Kidney epithelial cell (primary cell): ENCODE results near the gene GP1BB. TPM values are rescaled to one million over a fixed set of nuclear protein-coding genes. Genes with fewer than 3 reads are reported as not detected.

Experiments used
- DNase-seq: peaks from one replicate; pipeline ENCODE4 v3.0.0-alpha.2; 2010; ENCODE audit warnings: low read depth
- H3K27me3 ChIP-seq: 2 replicates; pipeline ENCODE4 v1.6.0; 2011; ENCODE audit warnings: low read length; ENCODE audit not compliant: control insufficient read depth, insufficient read depth
- H3K36me3 ChIP-seq: 2 replicates; pipeline ENCODE4 v1.5.1; 2011; ENCODE audit warnings: low read length; ENCODE audit not compliant: control insufficient read depth, insufficient read depth
- H3K4me3 ChIP-seq: 2 replicates; pipeline ENCODE4 v1.5.1; 2011; ENCODE audit warnings: low read depth, mild to moderate bottlenecking, control low read depth, low read length
- total RNA-seq: library from RNA; depleted of rRNA; stranded (reverse); fragments of >200 nt; gene quantifications from 2 replicates; pipeline ENCODE4 v1.2.3, GENCODE V29; 2015
- TF ChIP-seq, protein P1 (sequence below): IDR thresholded peaks from 2 replicates; pipeline ENCODE4 v1.5.1; 2011; ENCODE audit warnings: mild to moderate bottlenecking, moderate library complexity, low read length, control low read depth, inconsistent platforms; ENCODE audit not compliant: insufficient read depth, poor library complexity, severe bottlenecking

GP1BB gene
- total RNA-seq, 1 donor from 2014 or later: 0.50 TPM

DNA sequence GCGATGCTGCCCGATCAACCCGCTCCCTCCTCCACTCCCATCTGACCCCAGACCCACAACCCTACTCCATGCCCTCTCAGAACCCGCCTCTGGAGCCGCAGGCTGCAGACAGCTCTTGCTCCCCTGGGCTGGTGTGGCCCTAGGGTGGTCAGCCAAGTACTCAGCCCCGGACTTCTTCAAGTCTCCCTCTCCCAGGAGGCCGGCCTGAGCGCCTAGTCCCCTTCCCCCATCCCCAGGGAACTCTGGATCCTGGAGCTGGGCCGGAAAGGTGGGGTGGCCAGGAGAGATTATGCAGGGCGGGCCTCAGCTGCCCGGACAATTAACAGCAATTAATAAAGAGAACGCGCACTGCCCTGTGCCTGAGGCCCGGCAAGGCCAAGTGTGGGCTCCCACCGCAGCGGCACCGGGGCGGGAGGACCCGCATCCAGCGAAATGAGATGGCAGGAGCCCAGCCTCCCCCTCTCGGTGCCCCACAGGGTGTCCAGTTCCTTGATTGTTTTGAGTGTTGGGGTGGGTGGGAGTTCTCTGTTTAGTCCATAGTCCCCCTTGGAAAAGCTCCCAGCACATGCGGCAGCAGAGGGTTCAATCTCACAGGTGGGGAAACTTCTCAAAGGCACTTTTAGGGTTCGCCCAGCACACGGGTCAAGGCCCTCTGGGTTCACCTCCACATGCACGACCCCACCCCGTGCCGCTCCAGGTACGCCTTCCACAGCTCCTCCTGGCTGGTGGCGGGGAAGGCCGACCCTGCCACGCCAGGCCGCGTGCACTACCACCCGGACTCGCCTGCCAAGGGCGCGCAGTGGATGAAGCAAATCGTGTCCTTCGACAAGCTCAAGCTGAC is 40.3 kb downstream of the GP1BB start:
- Histone ChIP-seq H3K27me3 (peaks cover 91% of the 10 kb centered on the region), H3K4me3 (no peak overlapping the region), H3K36me3 (no peaks in the 10 kb centered on the region)
- TF ChIP-seq, protein P1, sequence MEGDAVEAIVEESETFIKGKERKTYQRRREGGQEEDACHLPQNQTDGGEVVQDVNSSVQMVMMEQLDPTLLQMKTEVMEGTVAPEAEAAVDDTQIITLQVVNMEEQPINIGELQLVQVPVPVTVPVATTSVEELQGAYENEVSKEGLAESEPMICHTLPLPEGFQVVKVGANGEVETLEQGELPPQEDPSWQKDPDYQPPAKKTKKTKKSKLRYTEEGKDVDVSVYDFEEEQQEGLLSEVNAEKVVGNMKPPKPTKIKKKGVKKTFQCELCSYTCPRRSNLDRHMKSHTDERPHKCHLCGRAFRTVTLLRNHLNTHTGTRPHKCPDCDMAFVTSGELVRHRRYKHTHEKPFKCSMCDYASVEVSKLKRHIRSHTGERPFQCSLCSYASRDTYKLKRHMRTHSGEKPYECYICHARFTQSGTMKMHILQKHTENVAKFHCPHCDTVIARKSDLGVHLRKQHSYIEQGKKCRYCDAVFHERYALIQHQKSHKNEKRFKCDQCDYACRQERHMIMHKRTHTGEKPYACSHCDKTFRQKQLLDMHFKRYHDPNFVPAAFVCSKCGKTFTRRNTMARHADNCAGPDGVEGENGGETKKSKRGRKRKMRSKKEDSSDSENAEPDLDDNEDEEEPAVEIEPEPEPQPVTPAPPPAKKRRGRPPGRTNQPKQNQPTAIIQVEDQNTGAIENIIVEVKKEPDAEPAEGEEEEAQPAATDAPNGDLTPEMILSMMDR: no peak
- no peak for DNase-seq

- TF ChIP-seq, protein P1: no peak
- Histone ChIP-seq H3K4me3 (no peak overlapping the region), H3K27me3 (peaks cover 90% of the 10 kb centered on the region), H3K36me3 (no peaks in the 10 kb centered on the region)
- DNase-seq: no peak
Observed at GRCh38 chr22:19764299-19764593, 40.9 kb downstream of the GP1BB start.

- DNase-seq: no peak
- no peak overlapping the region for H3K4me3 ChIP-seq
- no peaks in the 10 kb centered on the region for H3K36me3 ChIP-seq
- H3K27me3 ChIP-seq: peaks cover 90% of the 10 kb centered on the region
- TF ChIP-seq, protein P1: no peak
Observed at GRCh38 chr22:19764636-19765476, 41.5 kb downstream of the GP1BB start.

DNA sequence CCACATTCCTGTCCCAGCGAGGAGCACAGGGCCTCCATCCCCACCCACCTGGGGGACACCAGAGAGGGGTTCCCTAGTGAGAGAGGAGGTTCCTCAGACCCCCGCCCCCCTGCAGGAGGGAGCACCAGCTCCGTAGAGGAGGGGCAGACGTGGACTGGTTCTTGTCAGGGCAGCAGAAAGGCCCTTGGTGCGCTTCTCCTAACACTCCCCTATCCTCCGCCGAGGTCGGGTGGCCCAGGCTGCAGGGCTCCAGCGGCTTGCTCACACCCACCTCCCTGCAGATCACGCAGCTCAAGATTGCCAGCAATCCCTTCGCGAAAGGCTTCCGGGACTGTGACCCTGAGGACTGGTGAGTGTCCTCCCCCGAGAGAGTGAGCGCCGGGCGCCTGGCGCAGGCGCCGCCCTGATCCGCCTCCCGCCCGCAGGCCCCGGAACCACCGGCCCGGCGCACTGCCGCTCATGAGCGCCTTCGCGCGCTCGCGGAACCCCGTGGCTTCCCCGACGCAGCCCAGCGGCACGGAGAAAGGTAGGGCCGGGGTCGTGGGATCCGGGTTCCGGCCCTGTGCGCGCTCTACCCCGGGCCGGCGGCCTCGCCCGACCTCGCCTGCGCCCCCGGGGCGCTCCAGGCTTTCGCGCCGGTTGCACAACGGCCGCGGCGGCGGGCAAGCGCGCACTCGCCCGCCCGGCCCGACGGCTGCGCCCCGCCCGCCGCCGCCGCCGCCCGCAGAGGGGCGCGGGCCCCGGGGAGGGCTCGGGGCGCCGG is 42.3 kb downstream of the GP1BB start:
- peaks cover 93% of the 10 kb centered on the region for H3K27me3 ChIP-seq
- DNase-seq: no peak
- no peaks in the 10 kb centered on the region for H3K36me3 ChIP-seq
- no peak overlapping the region for H3K4me3 ChIP-seq
- TF ChIP-seq, protein P1: no peak

DNA sequence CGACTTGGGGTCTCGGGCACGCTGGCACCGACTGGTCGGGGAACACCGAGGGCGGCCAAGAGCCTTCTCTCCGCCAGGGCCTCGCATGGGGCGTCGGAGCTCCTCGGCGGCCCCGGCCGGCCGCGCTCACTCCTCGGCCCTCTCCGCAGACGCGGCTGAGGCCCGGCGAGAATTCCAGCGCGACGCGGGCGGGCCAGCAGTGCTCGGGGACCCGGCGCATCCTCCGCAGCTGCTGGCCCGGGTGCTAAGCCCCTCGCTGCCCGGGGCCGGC is 42.8 kb downstream of the GP1BB start:
- DNase-seq: no peak
- H3K27me3 ChIP-seq: peaks cover 96% of the 10 kb centered on the region
- TF ChIP-seq, protein P1: no peak
- H3K36me3 ChIP-seq: no peaks in the 10 kb centered on the region
- H3K4me3 ChIP-seq: no peak overlapping the region
